GM23338 (cell line): Measurements from ENCODE around the gene DHRSX. TPM values are rescaled to one million over a fixed set of nuclear protein-coding genes. Genes with fewer than 3 reads are reported as not detected.

ENCODE experiments used
- ATAC-seq: fragments of 200-7000 bp; cut with Tn5 transposase; 3 replicates; pipeline ENCODE4 v1.9.1; 2020
- DNase-seq: peaks from one replicate; pipeline ENCODE4 v3.0.0-alpha.2; 2015; ENCODE audit warnings: low spot score
- H2AFZ ChIP-seq: fragments of 200-600 bp; sonication (generic); 2 replicates; pipeline ENCODE4 v1.8.0; 2016; ENCODE audit warnings: antibody characterized with exemption, mild to moderate bottlenecking, moderate library complexity
- H3F3A ChIP-seq: fragments of 200-600 bp; sonication (generic); replicated peaks from 2 replicates; pipeline ENCODE4 v1.8.0; 2017; ENCODE audit warnings: antibody characterized with exemption, mixed run types, low read depth
- H3K27ac ChIP-seq: fragments of 200-600 bp; sonication (generic); 2 replicates; pipeline ENCODE4 v1.6.1; 2016; ENCODE audit warnings: low read depth
- H3K27me3 ChIP-seq: fragments of 200-600 bp; sonication (generic); 2 replicates; pipeline ENCODE4 v1.8.0; 2016; ENCODE audit warnings: mild to moderate bottlenecking, mixed run types, moderate library complexity; ENCODE audit not compliant: insufficient read depth
- H3K36me3 ChIP-seq: fragments of 200-600 bp; sonication (generic); 2 replicates; pipeline ENCODE4 v1.8.0; 2016; ENCODE audit warnings: mild to moderate bottlenecking; ENCODE audit not compliant: insufficient read depth
- H3K4me1 ChIP-seq: fragments of 200-600 bp; sonication (generic); 2 replicates; pipeline ENCODE4 v1.8.0; 2016; ENCODE audit warnings: mild to moderate bottlenecking, moderate library complexity; ENCODE audit not compliant: insufficient read depth
- H3K4me2 ChIP-seq: fragments of 200-600 bp; sonication (generic); 2 replicates; pipeline ENCODE4 v1.7.1; 2017; ENCODE audit warnings: mixed run types
- H3K4me3 ChIP-seq: fragments of 200-600 bp; sonication (generic); 2 replicates; pipeline ENCODE4 v1.6.1; 2016; ENCODE audit warnings: mixed run types
- H3K79me2 ChIP-seq: fragments of 200-600 bp; sonication (generic); replicated peaks from 2 replicates; pipeline ENCODE4 v1.8.0; 2017; ENCODE audit warnings: mild to moderate bottlenecking; ENCODE audit not compliant: insufficient read depth
- H3K9me2 ChIP-seq: fragments of 200-600 bp; sonication (generic); 2 replicates; pipeline ENCODE4 v1.8.0; 2017; ENCODE audit not compliant: insufficient read depth
- H4K20me1 ChIP-seq: fragments of 200-600 bp; sonication (generic); replicated peaks from 2 replicates; pipeline ENCODE4 v1.8.0; 2017; ENCODE audit warnings: mild to moderate bottlenecking; ENCODE audit not compliant: insufficient read depth
- H3K27ac Mint-ChIP-seq: 2 replicates; pipeline ENCODE4 v1.8.0; 2020; ENCODE audit warnings: inconsistent platforms, mild to moderate bottlenecking, moderate library complexity, mixed read lengths
- H3K27me3 Mint-ChIP-seq: 3 replicates; pipeline ENCODE4 v1.8.0; 2022; ENCODE audit warnings: low read depth, mild to moderate bottlenecking, moderate library complexity, mixed read lengths, inconsistent platforms; ENCODE audit not compliant: insufficient read depth, poor library complexity
- H3K36me3 Mint-ChIP-seq: 3 replicates; pipeline ENCODE4 v1.8.0; 2021; ENCODE audit warnings: low read depth, mild to moderate bottlenecking, inconsistent platforms, moderate library complexity, mixed read lengths
- H3K4me1 Mint-ChIP-seq: 3 replicates; pipeline ENCODE4 v1.8.0; 2020; ENCODE audit warnings: mild to moderate bottlenecking, inconsistent platforms, mixed read lengths
- H3K4me3 Mint-ChIP-seq: 3 replicates; pipeline ENCODE4 v1.8.0; 2021; ENCODE audit warnings: moderate library complexity, mild to moderate bottlenecking, inconsistent platforms, mixed read lengths
- H3K9me3 Mint-ChIP-seq: 3 replicates; pipeline ENCODE4 v1.8.0; 2020; ENCODE audit warnings: moderate library complexity, mild to moderate bottlenecking, inconsistent platforms, mixed read lengths
- CREB1 ChIP-seq: fragments of 250-450 bp; sonication (Bioruptor Pico); IDR thresholded peaks from 2 replicates; pipeline ENCODE4 v1.5.0; 2020; ENCODE audit warnings: low read depth, mild to moderate bottlenecking, moderate library complexity
- CTCF ChIP-seq, 2 experiments: fragments of 200-600 bp in 1 of 2; sonication (generic) in 1 of 2; conservative IDR thresholded peaks; 2 replicates each; pipeline versions ENCODE4 v1.5.1 to v1.6.1; 2016 to 2017; ENCODE audit warnings: antibody characterized with exemption in 2 of 2, low read depth in 2 of 2, mild to moderate bottlenecking in 2 of 2, moderate library complexity in 1 of 2
- ETS1 ChIP-seq: IDR thresholded peaks from 2 replicates; pipeline ENCODE4 v1.6.1; 2016; ENCODE audit warnings: antibody characterized with exemption
- EZH2 ChIP-seq: fragments of 200-600 bp; sonication (generic); IDR thresholded peaks from one replicate; pipeline ENCODE4 v1.8.0; 2017; ENCODE audit warnings: antibody characterized with exemption, mild to moderate bottlenecking, low read depth; ENCODE audit not compliant: unreplicated experiment
- EZH2phosphoT487 ChIP-seq: fragments of 200-600 bp; sonication (generic); IDR thresholded peaks from one replicate; pipeline ENCODE4 v1.8.1; 2018; ENCODE audit warnings: antibody characterized with exemption; ENCODE audit not compliant: unreplicated experiment
- JUNB ChIP-seq: IDR thresholded peaks from one replicate; pipeline ENCODE4 v1.6.1; 2016; ENCODE audit warnings: antibody characterized with exemption; ENCODE audit not compliant: unreplicated experiment
- NANOG ChIP-seq: IDR thresholded peaks from 2 replicates; pipeline ENCODE4 v1.6.1; 2016; ENCODE audit warnings: antibody characterized with exemption, borderline replicate concordance
- POLR2AphosphoS5 ChIP-seq: IDR thresholded peaks from 2 replicates; pipeline ENCODE4 v1.6.1; 2016; ENCODE audit warnings: antibody characterized with exemption, low read depth
- REST ChIP-seq: IDR thresholded peaks from one replicate; pipeline ENCODE4 v1.6.1; 2018; ENCODE audit warnings: antibody characterized with exemption; ENCODE audit not compliant: unreplicated experiment
- STAT1 ChIP-seq: IDR thresholded peaks from one replicate; pipeline ENCODE4 v1.6.1; 2016; ENCODE audit warnings: antibody characterized with exemption; ENCODE audit not compliant: unreplicated experiment
- ZNF114 ChIP-seq: fragments of 250-450 bp; sonication (Bioruptor Pico); IDR thresholded peaks from 2 replicates; pipeline ENCODE4 v1.5.0; 2020; ENCODE audit warnings: mild to moderate bottlenecking, moderate library complexity
- ZNF331 ChIP-seq: fragments of 250-450 bp; sonication (Bioruptor Pico); IDR thresholded peaks from 2 replicates; pipeline ENCODE4 v1.5.0; 2020; ENCODE audit warnings: low read depth, mild to moderate bottlenecking, moderate library complexity
- ZNF462 ChIP-seq: fragments of 250-450 bp; sonication (Bioruptor Pico); IDR thresholded peaks from 2 replicates; pipeline ENCODE4 v1.5.0; 2020; ENCODE audit warnings: mild to moderate bottlenecking, moderate library complexity
- polyA plus RNA-seq: library from polyadenylated mRNA; unstranded; fragments of >200 nt; fragmentation: Nextera tagmentation; extraction: Ambion mirVana; gene quantifications from 2 replicates; pipeline ENCODE4 v1.2.1, GENCODE V29; 2016
- total RNA-seq: library from RNA; depleted of rRNA; stranded (reverse); fragments of >200 nt; shearing (Covaris generic); gene quantifications from 2 replicates; pipeline ENCODE4 v1.2.3, GENCODE V29; 2014

The DHRSX gene
- total and polyA plus RNA-seq, 2 experiments from 2014 or later = 33.9 to 43.0 TPM

- H3K4me2 ChIP-seq = no peak overlapping the region
- no peaks in the 10 kb centered on the region for H3K36me3 ChIP-seq
- Mint-ChIP-seq H3K4me3 (no peak overlapping the region), H3K27me3 (peaks cover 9% of the 10 kb centered on the region), H3K27ac (no peak overlapping the region), H3K4me1 (peaks cover 13% of the 10 kb centered on the region), H3K9me3 (peaks cover 42% of the 10 kb centered on the region), H3K36me3 (peaks cover 37% of the 10 kb centered on the region)
- H3K9me2 ChIP-seq = no peaks in the 10 kb centered on the region
- ATAC-seq = no peak
- no peaks in the 10 kb centered on the region for H3F3A ChIP-seq
- H3K79me2 ChIP-seq = no peaks in the 10 kb centered on the region
- no peak overlapping the region for H3K4me3 ChIP-seq
- H2AFZ ChIP-seq = no peak overlapping the region
- H4K20me1 ChIP-seq = no peaks in the 10 kb centered on the region
- no peaks in the 10 kb centered on the region; the same call in 1 of the 2 replicates for H3K4me1 ChIP-seq
- TF ChIP-seq JUNB (no peak), NANOG (no peak), CTCF (conservative IDR thresholded peaks at IDR 0.05; ENCODE audit: low read depth in 2 of 2) (no peak), REST (no peak), ZNF331 (CRISPR knock-in tag) (no peak), ZNF114 (CRISPR knock-in tag) (no peak), EZH2 (no peak), POLR2AphosphoS5 (no peak), ETS1 (no peak), EZH2phosphoT487 (no peak), ZNF462 (CRISPR knock-in tag) (no peak), CREB1 (CRISPR knock-in tag) (no peak), STAT1 (no peak)
- no peak for DNase-seq
- H3K27ac ChIP-seq = no peak overlapping the region
- no peaks in the 10 kb centered on the region for H3K27me3 ChIP-seq
Measured at GRCh38 chrX:2315434-2315833, 185.3 kb downstream of the DHRSX start.
